Osteocyte (in vitro differentiated cells): ENCODE measurements around the gene SEPSECS. TPM values are rescaled to one million over a fixed set of nuclear protein-coding genes. Genes with fewer than 3 reads are reported as not detected.

ENCODE experiments used
- DNase-seq: peaks from one replicate; pipeline ENCODE4 v3.0.0; 2021; ENCODE audit warnings: mixed read lengths; ENCODE audit not compliant: unreplicated experiment; ENCODE audit errors: extremely low spot score
- H3K27ac Mint-ChIP-seq: one replicate; pipeline ENCODE4 v1.8.0; 2021; ENCODE audit warnings: mild to moderate bottlenecking, mixed read lengths; ENCODE audit not compliant: unreplicated experiment
- H3K27me3 Mint-ChIP-seq: one replicate; pipeline ENCODE4 v1.8.0; 2021; ENCODE audit warnings: mixed read lengths; ENCODE audit not compliant: unreplicated experiment
- H3K36me3 Mint-ChIP-seq: one replicate; pipeline ENCODE4 v1.8.0; 2021; ENCODE audit warnings: mixed read lengths; ENCODE audit not compliant: unreplicated experiment
- H3K4me1 Mint-ChIP-seq: one replicate; pipeline ENCODE4 v1.8.0; 2021; ENCODE audit warnings: mixed read lengths; ENCODE audit not compliant: unreplicated experiment
- H3K4me3 Mint-ChIP-seq: one replicate; pipeline ENCODE4 v1.8.0; 2021; ENCODE audit warnings: mild to moderate bottlenecking, moderate library complexity, mixed read lengths; ENCODE audit not compliant: unreplicated experiment
- H3K9me3 Mint-ChIP-seq: one replicate; pipeline ENCODE4 v1.8.0; 2021; ENCODE audit warnings: mixed read lengths; ENCODE audit not compliant: unreplicated experiment
- CTCF ChIP-seq: fragments of 200-600 bp; sonication (generic); IDR thresholded peaks from 2 replicates; pipeline ENCODE4 v1.5.0; 2021; ENCODE audit warnings: antibody characterized with exemption, mild to moderate bottlenecking, moderate library complexity
- total RNA-seq: library from RNA; stranded (reverse); gene quantifications from 2 replicates; pipeline ENCODE4 v1.2.1, GENCODE V29; 2021

Gene SEPSECS
- total RNA-seq, 1 donor from 2014 or later = 7.8 TPM

- Mint-ChIP-seq H3K4me1 (peaks cover 29% of the 10 kb centered on the region), H3K4me3 (no peak overlapping the region), H3K36me3 (peaks cover 4% of the 10 kb centered on the region), H3K9me3 (no peaks in the 10 kb centered on the region), H3K27ac (no peak overlapping the region), H3K27me3 (no peaks in the 10 kb centered on the region)
- TF ChIP-seq CTCF = no peak
- no peak for DNase-seq
Observed at GRCh38 chr4:25157081-25157480, 3.2 kb downstream of the SEPSECS start.

GRCh38 chr4:25155947-25156346 lies 4.3 kb downstream of the SEPSECS start:
- H3K9me3 Mint-ChIP-seq = no peaks in the 10 kb centered on the region
- no peak overlapping the region for H3K4me3 Mint-ChIP-seq
- peaks cover 18% of the 10 kb centered on the region for H3K4me1 Mint-ChIP-seq
- no peaks in the 10 kb centered on the region for H3K27me3 Mint-ChIP-seq
- H3K27ac Mint-ChIP-seq = no peak overlapping the region
- no peak for DNase-seq
- TF ChIP-seq CTCF = no peak
- peaks cover 4% of the 10 kb centered on the region for H3K36me3 Mint-ChIP-seq

GRCh38 chr4:25154594-25155265 lies 5.5 kb downstream of the SEPSECS start:
- Mint-ChIP-seq H3K27me3 (no peaks in the 10 kb centered on the region), H3K4me1 (peaks cover 12% of the 10 kb centered on the region), H3K9me3 (no peaks in the 10 kb centered on the region), H3K36me3 (peaks cover 4% of the 10 kb centered on the region), H3K4me3 (no peak overlapping the region), H3K27ac (no peak overlapping the region)
- TF ChIP-seq CTCF = no peak
- no peak for DNase-seq

- Mint-ChIP-seq H3K9me3 (no peaks in the 10 kb centered on the region), H3K4me3 (no peak overlapping the region), H3K4me1 (no peaks in the 10 kb centered on the region), H3K36me3 (peaks cover 9% of the 10 kb centered on the region), H3K27me3 (no peaks in the 10 kb centered on the region), H3K27ac (no peak overlapping the region)
- TF ChIP-seq CTCF = no peak
- no peak for DNase-seq
Observed at GRCh38 chr4:25146076-25146475, 14.2 kb downstream of the SEPSECS start.

- H3K36me3 Mint-ChIP-seq = peaks cover 12% of the 10 kb centered on the region
- H3K27me3 Mint-ChIP-seq = no peaks in the 10 kb centered on the region
- H3K4me1 Mint-ChIP-seq = no peaks in the 10 kb centered on the region
- no peak overlapping the region for H3K4me3 Mint-ChIP-seq
- H3K9me3 Mint-ChIP-seq = no peaks in the 10 kb centered on the region
- DNase-seq = no peak
- TF ChIP-seq CTCF = peak; percentile 70
- H3K27ac Mint-ChIP-seq = no peak overlapping the region
Observed at GRCh38 chr4:25144870-25145481, 15.3 kb downstream of the SEPSECS start.
